HG03095 (cell line): ENCODE measurements around the gene FAM50B.

Source experiments
- ATAC-seq: cut with Tn5 transposase; IDR thresholded peaks from one replicate; pipeline ENCODE4 v1.9.1; 2021; ENCODE audit warnings: moderate library complexity; ENCODE audit not compliant: unreplicated experiment

The FAM50B gene

GRCh38 chr6:3819161-3820110 is 29.7 kb upstream of the FAM50B start:
- no peak for ATAC-seq

GRCh38 chr6:3820563-3820962 is 28.6 kb upstream of the FAM50B start:
- no peak for ATAC-seq

GRCh38 chr6:3822747-3823445 is 26.3 kb upstream of the FAM50B start:
- ATAC-seq = no peak

GRCh38 chr6:3823671-3824070 is 25.5 kb upstream of the FAM50B start:
- no peak for ATAC-seq

GRCh38 chr6:3825331-3825831 is 23.8 kb upstream of the FAM50B start:
- no peak for ATAC-seq

- ATAC-seq = no peak
Measured at GRCh38 chr6:3825851-3826581, 23.2 kb upstream of the FAM50B start.

- ATAC-seq = no peak
Measured at GRCh38 chr6:3829285-3829684, 19.9 kb upstream of the FAM50B start.

- ATAC-seq = no peak
Measured at GRCh38 chr6:3830806-3831205, 18.4 kb upstream of the FAM50B start.

GRCh38 chr6:3831761-3832530 is 17.2 kb upstream of the FAM50B start:
- no peak for ATAC-seq

GRCh38 chr6:3835055-3835731 is 14.0 kb upstream of the FAM50B start:
- no peak for ATAC-seq

- ATAC-seq = no peak
Measured at GRCh38 chr6:3835785-3836184, 13.4 kb upstream of the FAM50B start.

- ATAC-seq = no peak
Measured at GRCh38 chr6:3836566-3836965, 12.6 kb upstream of the FAM50B start.

GRCh38 chr6:3837781-3838180 is 11.4 kb upstream of the FAM50B start:
- no peak for ATAC-seq

- no peak for ATAC-seq
Measured at GRCh38 chr6:3838992-3839867, 9.9 kb upstream of the FAM50B start.

- ATAC-seq = no peak
Measured at GRCh38 chr6:3841066-3841454, 8.1 kb upstream of the FAM50B start.

GRCh38 chr6:3841711-3842565 is 7.2 kb upstream of the FAM50B start:
- no peak for ATAC-seq

GRCh38 chr6:3843379-3844096 is 5.6 kb upstream of the FAM50B start:
- ATAC-seq = no peak

GRCh38 chr6:3844097-3844463 is 5.1 kb upstream of the FAM50B start:
- no peak for ATAC-seq
